Stimulated activated memory B cell treated with anti-CD40 and anti-IgM and Interleukin-4, amounts not matched to agents 10 μg/mL and 1 μg/mL and 100 μg/mL, for 72 hours (primary cell): Measurements from ENCODE around the gene STIM2.
"Not testable (repeated sequence)": the region's sequence is repeated elsewhere in the genome, so short reads cannot be mapped to it uniquely, and the experiment has no call there.

Experiments
- ATAC-seq: fragments of 150-1000 bp; cut with Tn5 transposase; 2 replicates; pipeline ENCODE4 v1.10.0; 2021
- H3K27ac Mint-ChIP-seq: one replicate; pipeline ENCODE4 v1.8.0; 2022; ENCODE audit warnings: mild to moderate bottlenecking, mixed read lengths
- H3K27me3 Mint-ChIP-seq: one replicate; pipeline ENCODE4 v1.8.0; 2022; ENCODE audit warnings: mixed read lengths
- H3K36me3 Mint-ChIP-seq: one replicate; pipeline ENCODE4 v1.8.0; 2022; ENCODE audit warnings: mixed read lengths
- H3K4me1 Mint-ChIP-seq: one replicate; pipeline ENCODE4 v1.8.0; 2022; ENCODE audit warnings: mixed read lengths
- H3K4me3 Mint-ChIP-seq: one replicate; pipeline ENCODE4 v1.8.0; 2022; ENCODE audit warnings: mild to moderate bottlenecking, moderate library complexity, mixed read lengths
- H3K9me3 Mint-ChIP-seq: one replicate; pipeline ENCODE4 v1.8.0; 2022; ENCODE audit warnings: mixed read lengths

Gene STIM2

GRCh38 chr4:27018910-27019309 lies 158.3 kb downstream of the STIM2 start:
- peaks cover 71% of the 10 kb centered on the region for H3K36me3 Mint-ChIP-seq
- no peaks in the 10 kb centered on the region for H3K4me1 Mint-ChIP-seq
- ATAC-seq = no peak
- H3K27me3 Mint-ChIP-seq = no peaks in the 10 kb centered on the region
- H3K9me3 Mint-ChIP-seq = peaks cover 3% of the 10 kb centered on the region
- no peak overlapping the region for H3K27ac Mint-ChIP-seq
- no peak overlapping the region for H3K4me3 Mint-ChIP-seq

- Mint-ChIP-seq H3K27me3 (no peaks in the 10 kb centered on the region), H3K27ac (no peak overlapping the region), H3K36me3 (peaks cover 73% of the 10 kb centered on the region), H3K4me1 (no peaks in the 10 kb centered on the region), H3K9me3 (peaks cover 3% of the 10 kb centered on the region), H3K4me3 (no peak overlapping the region)
- ATAC-seq = no peak
Observed at GRCh38 chr4:27019766-27020165, 159.1 kb downstream of the STIM2 start.

- Mint-ChIP-seq H3K4me3 (no peak overlapping the region), H3K27ac (no peak overlapping the region), H3K9me3 (peaks cover 3% of the 10 kb centered on the region), H3K36me3 (peaks cover 70% of the 10 kb centered on the region), H3K27me3 (no peaks in the 10 kb centered on the region), H3K4me1 (no peaks in the 10 kb centered on the region)
- ATAC-seq = no peak
Observed at GRCh38 chr4:27020203-27020602, 159.6 kb downstream of the STIM2 start.

GRCh38 chr4:27020603-27021002 lies 160.0 kb downstream of the STIM2 start:
- Mint-ChIP-seq H3K4me3 (no peak overlapping the region), H3K36me3 (peaks cover 66% of the 10 kb centered on the region), H3K27me3 (no peaks in the 10 kb centered on the region), H3K4me1 (no peaks in the 10 kb centered on the region), H3K27ac (no peak overlapping the region), H3K9me3 (peaks cover 3% of the 10 kb centered on the region)
- no peak for ATAC-seq

GRCh38 chr4:27022963-27023362 lies 162.3 kb downstream of the STIM2 start:
- H3K4me1 Mint-ChIP-seq = no peaks in the 10 kb centered on the region
- no peak overlapping the region for H3K27ac Mint-ChIP-seq
- no peak for ATAC-seq
- no peaks in the 10 kb centered on the region for H3K9me3 Mint-ChIP-seq
- no peaks in the 10 kb centered on the region for H3K27me3 Mint-ChIP-seq
- H3K4me3 Mint-ChIP-seq = no peak overlapping the region
- peaks cover 46% of the 10 kb centered on the region for H3K36me3 Mint-ChIP-seq

- H3K4me1 Mint-ChIP-seq = no peaks in the 10 kb centered on the region
- H3K27ac Mint-ChIP-seq = no peak overlapping the region
- no peak overlapping the region for H3K4me3 Mint-ChIP-seq
- no peaks in the 10 kb centered on the region for H3K9me3 Mint-ChIP-seq
- no peaks in the 10 kb centered on the region for H3K27me3 Mint-ChIP-seq
- no peak for ATAC-seq
- peaks cover 42% of the 10 kb centered on the region for H3K36me3 Mint-ChIP-seq
Observed at GRCh38 chr4:27023366-27023765, 162.7 kb downstream of the STIM2 start.

GRCh38 chr4:27024805-27025204 lies 164.2 kb downstream of the STIM2 start:
- Mint-ChIP-seq H3K27ac (no peak overlapping the region), H3K4me1 (no peaks in the 10 kb centered on the region), H3K9me3 (no peaks in the 10 kb centered on the region), H3K4me3 (no peak overlapping the region), H3K27me3 (no peaks in the 10 kb centered on the region), H3K36me3 (peaks cover 38% of the 10 kb centered on the region)
- ATAC-seq = no peak

- Mint-ChIP-seq H3K27ac (no peak overlapping the region), H3K27me3 (no peaks in the 10 kb centered on the region), H3K36me3 (peaks cover 18% of the 10 kb centered on the region), H3K4me1 (no peaks in the 10 kb centered on the region), H3K4me3 (no peak overlapping the region), H3K9me3 (peaks cover 1% of the 10 kb centered on the region)
- no peak for ATAC-seq
Observed at GRCh38 chr4:27027428-27027827, 166.8 kb downstream of the STIM2 start.

GRCh38 chr4:27035127-27035526 lies 174.5 kb downstream of the STIM2 start:
- H3K27me3 Mint-ChIP-seq = peaks cover 14% of the 10 kb centered on the region
- H3K4me3 Mint-ChIP-seq, H3K9me3 Mint-ChIP-seq, H3K27ac Mint-ChIP-seq, ATAC-seq, H3K4me1 Mint-ChIP-seq, H3K36me3 Mint-ChIP-seq: not testable (repeated sequence)

GRCh38 chr4:27040356-27040755 lies 179.7 kb downstream of the STIM2 start:
- H3K27ac Mint-ChIP-seq = no peak overlapping the region
- H3K27me3 Mint-ChIP-seq = peaks cover 39% of the 10 kb centered on the region
- peaks cover 8% of the 10 kb centered on the region for H3K4me1 Mint-ChIP-seq
- H3K9me3 Mint-ChIP-seq = peaks cover 15% of the 10 kb centered on the region
- H3K4me3 Mint-ChIP-seq = no peak overlapping the region
- ATAC-seq = no peak
- H3K36me3 Mint-ChIP-seq = peaks cover 14% of the 10 kb centered on the region

GRCh38 chr4:27042411-27042810 lies 181.8 kb downstream of the STIM2 start:
- Mint-ChIP-seq H3K27ac (no peak overlapping the region), H3K4me1 (peaks cover 8% of the 10 kb centered on the region), H3K4me3 (no peak overlapping the region), H3K27me3 (peaks cover 57% of the 10 kb centered on the region), H3K9me3 (peaks cover 8% of the 10 kb centered on the region), H3K36me3 (peaks cover 14% of the 10 kb centered on the region)
- no peak for ATAC-seq

GRCh38 chr4:27043200-27043599 lies 182.6 kb downstream of the STIM2 start:
- H3K27me3 Mint-ChIP-seq = peaks cover 61% of the 10 kb centered on the region
- no peak overlapping the region for H3K27ac Mint-ChIP-seq
- H3K4me1 Mint-ChIP-seq = peaks cover 8% of the 10 kb centered on the region
- peaks cover 8% of the 10 kb centered on the region for H3K9me3 Mint-ChIP-seq
- no peak for ATAC-seq
- peaks cover 14% of the 10 kb centered on the region for H3K36me3 Mint-ChIP-seq
- H3K4me3 Mint-ChIP-seq = no peak overlapping the region

GRCh38 chr4:27046851-27047250 lies 186.2 kb downstream of the STIM2 start:
- ATAC-seq = no peak
- H3K27me3 Mint-ChIP-seq = peaks cover 59% of the 10 kb centered on the region
- H3K36me3 Mint-ChIP-seq = peaks cover 14% of the 10 kb centered on the region
- peaks cover 8% of the 10 kb centered on the region for H3K9me3 Mint-ChIP-seq
- H3K4me1 Mint-ChIP-seq = peaks cover 8% of the 10 kb centered on the region
- no peak overlapping the region for H3K4me3 Mint-ChIP-seq
- no peak overlapping the region for H3K27ac Mint-ChIP-seq

GRCh38 chr4:27048429-27049238 lies 188.0 kb downstream of the STIM2 start:
- peaks cover 74% of the 10 kb centered on the region for H3K27me3 Mint-ChIP-seq
- peaks cover 13% of the 10 kb centered on the region for H3K36me3 Mint-ChIP-seq
- H3K4me1 Mint-ChIP-seq = peaks cover 8% of the 10 kb centered on the region
- H3K4me3 Mint-ChIP-seq = no peak overlapping the region
- no peak for ATAC-seq
- H3K27ac Mint-ChIP-seq = no peak overlapping the region
- H3K9me3 Mint-ChIP-seq = peaks cover 8% of the 10 kb centered on the region

GRCh38 chr4:27049239-27049829 lies 188.7 kb downstream of the STIM2 start:
- peaks cover 70% of the 10 kb centered on the region for H3K27me3 Mint-ChIP-seq
- H3K4me3 Mint-ChIP-seq = no peak overlapping the region
- H3K4me1 Mint-ChIP-seq = peaks cover 8% of the 10 kb centered on the region
- no peak for ATAC-seq
- no peak overlapping the region for H3K27ac Mint-ChIP-seq
- H3K36me3 Mint-ChIP-seq = peaks cover 7% of the 10 kb centered on the region
- H3K9me3 Mint-ChIP-seq = peaks cover 6% of the 10 kb centered on the region

GRCh38 chr4:27050731-27051130 lies 190.1 kb downstream of the STIM2 start:
- no peak for ATAC-seq
- H3K27me3 Mint-ChIP-seq = peaks cover 56% of the 10 kb centered on the region
- H3K4me3 Mint-ChIP-seq = no peak overlapping the region
- no peaks in the 10 kb centered on the region for H3K9me3 Mint-ChIP-seq
- no peaks in the 10 kb centered on the region for H3K36me3 Mint-ChIP-seq
- no peak overlapping the region for H3K27ac Mint-ChIP-seq
- peaks cover 8% of the 10 kb centered on the region for H3K4me1 Mint-ChIP-seq
